OCI-LY3 (cell line): ENCODE results near the gene KCNIP4.

ENCODE experiments used
- CTCF ChIP-seq: fragments of 200-600, 300-600 bp; sonication (generic); IDR thresholded peaks from 2 replicates; pipeline ENCODE4 v1.5.1; 2014; ENCODE audit warnings: antibody characterized with exemption, low read length, low read depth
- EZH2phosphoT487 ChIP-seq: fragments of 200-600 bp; shearing (Covaris generic); IDR thresholded peaks from 2 replicates; pipeline ENCODE4 v1.6.1; 2018; ENCODE audit warnings: antibody characterized with exemption, mixed run types, low read depth

- no peak for TF ChIP-seq CTCF
- no peak for TF ChIP-seq EZH2phosphoT487
These were observed 560.9 kb downstream of the KCNIP4 start for GRCh38 chr4:21387683-21388082.
